NCI-H1694 treated with DMSO at 0.1 percent for 48 hours (cell line): Measurements from ENCODE around the gene TCFL5.
"Not testable (repeated sequence)": the region's sequence is repeated elsewhere in the genome, so short reads cannot be mapped to it uniquely, and the experiment has no call there.

Experiments used
- DNase-seq: peaks from one replicate; lab custom pipeline; 2025; lab: John Stamatoyannopoulos, UW

TCFL5 gene

DNA sequence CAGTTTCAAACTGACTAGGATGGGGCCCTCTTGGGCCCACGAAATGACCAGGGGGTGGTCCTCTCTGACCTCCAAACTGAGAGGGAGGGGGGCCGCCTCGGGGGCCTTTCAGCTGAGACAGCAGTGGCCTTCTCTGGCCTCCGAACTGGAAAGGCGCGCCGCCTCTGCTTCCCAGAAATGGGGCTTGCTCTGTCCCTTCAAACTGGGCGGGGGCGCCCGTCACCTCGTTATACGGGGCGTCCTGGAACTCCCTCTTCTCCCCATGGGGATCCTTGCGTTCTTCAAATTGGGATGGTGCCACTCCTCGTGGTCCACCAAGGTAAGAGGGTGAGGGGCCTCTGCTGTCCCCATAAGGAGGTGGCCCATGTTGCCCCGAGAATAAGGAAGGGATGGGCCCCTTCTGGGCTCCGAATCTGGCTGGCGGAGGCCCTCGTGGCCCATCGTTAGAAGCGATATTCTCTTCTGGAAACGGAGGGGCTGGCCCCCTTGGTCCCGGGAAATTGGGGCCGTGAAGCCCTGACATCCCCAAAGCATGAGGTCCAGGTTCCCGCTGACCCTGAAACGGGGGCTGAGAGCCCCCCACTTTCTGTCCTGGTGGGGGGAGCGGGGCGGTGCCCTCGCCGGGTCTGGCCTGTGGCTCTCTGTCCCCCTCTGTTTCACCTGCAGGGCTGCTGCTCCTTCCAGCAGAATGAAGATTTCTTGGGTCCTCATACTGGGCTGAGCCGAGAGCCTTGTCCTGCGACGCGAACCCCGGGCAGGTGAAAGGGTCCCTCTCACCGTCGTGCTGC, 18.7 kb upstream of the TCFL5 start:
- DNase-seq, result no peak

GRCh38 chr20:62879275-62880146, 17.9 kb upstream of the TCFL5 start:
- no peak for DNase-seq

DNA sequence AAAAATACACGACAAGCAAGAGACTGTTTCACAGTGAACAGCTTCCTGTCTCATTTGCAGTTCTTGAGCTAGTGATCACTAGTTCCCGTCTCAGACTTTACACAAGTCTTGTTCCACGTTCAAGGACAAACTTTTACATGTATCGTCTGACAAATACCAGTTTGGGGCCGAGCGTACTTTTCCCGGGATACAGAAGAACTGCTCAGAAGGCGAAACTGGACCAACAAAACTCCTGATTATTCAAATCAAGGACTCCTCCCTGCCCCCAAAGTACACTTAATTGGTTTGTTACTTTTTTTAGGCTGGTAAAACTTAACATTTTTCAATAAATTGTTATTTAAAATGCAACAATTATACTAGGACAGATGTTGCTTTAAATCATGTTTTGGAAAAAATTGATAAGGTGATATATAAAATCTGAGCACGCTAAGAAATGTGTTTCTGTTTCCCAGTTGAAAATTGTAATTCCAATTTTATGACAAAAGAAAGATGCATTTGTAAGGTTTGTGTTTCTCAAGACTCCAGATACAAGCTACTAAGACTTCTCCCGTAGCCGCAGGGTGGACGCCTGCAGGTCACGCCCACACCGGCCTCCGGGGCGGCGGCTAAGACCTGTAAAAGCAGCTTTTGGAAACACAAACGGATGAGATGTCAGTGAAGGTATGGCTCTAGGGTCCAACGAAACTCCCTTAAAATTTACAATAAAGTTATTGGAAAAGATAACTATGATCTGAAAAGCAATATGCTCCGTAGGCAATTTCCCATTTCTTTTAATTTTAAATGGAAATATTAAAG, 16.8 kb upstream of the TCFL5 start:
- DNase-seq, result no peak

DNA sequence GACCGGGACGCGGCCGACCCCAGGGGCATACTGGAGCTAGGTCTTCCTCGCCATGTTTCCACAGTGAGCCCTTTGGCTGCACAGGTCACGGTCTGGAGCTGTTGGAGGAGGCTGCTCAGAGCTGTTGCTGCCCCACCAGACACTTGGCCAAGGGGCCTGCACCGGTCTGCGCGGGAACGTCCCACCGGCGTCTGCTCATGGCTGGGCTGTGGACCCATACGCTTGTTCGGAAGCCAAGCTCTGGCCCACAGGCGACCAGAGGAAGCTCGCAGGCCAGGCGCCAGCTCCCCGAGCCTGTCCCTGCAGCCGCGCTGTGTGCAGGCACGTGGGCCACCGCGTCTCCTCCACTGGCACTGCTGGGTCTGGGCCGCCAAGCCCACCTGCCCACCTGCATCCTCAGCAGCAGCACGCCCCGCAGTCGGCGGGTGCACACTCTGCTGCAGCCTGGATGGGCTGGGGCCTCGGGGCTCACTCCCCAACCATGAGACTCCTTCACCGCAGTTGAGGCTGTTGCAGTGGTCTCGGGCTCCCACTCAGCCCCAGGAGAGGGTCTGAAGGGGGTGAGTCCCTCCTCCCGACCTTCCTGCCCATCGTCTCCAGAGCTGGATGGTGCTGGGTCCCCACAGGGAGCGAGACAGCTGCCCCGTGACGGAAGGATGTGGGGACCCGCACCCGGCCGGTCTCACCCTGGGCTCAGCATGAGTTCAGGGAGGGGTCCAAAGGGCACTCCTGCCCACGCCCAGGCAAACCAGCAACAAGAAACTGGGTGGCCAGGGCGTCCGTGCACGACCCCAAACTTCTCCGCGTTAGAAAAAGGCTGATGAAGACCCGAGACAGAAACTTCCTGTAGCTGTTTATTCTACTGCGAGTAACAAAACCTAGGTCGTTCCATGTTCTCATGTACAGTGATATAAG, 15.5 kb upstream of the TCFL5 start:
- DNase-seq, result no peak

DNA sequence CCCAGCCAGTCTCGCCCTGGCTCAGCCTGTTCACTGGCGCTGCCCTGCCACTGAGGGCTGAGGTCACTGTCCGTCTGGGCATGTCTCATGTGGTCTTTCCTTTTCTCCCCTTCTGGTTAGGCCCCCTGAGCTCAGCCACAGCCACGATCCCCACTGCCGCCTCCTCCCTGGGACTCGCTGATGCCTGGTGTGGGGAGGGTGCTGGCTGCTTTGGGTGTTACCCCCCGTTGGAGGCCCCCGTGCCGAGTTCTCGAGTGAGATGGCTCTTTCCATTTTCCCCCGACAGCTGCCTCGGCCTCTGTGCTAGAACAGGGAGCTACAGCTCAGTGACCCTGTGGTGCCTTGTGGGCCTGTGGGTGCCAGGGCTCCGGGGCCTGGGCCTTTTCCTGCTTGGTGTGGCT, 14.9 kb upstream of the TCFL5 start:
- no peak for DNase-seq

DNA sequence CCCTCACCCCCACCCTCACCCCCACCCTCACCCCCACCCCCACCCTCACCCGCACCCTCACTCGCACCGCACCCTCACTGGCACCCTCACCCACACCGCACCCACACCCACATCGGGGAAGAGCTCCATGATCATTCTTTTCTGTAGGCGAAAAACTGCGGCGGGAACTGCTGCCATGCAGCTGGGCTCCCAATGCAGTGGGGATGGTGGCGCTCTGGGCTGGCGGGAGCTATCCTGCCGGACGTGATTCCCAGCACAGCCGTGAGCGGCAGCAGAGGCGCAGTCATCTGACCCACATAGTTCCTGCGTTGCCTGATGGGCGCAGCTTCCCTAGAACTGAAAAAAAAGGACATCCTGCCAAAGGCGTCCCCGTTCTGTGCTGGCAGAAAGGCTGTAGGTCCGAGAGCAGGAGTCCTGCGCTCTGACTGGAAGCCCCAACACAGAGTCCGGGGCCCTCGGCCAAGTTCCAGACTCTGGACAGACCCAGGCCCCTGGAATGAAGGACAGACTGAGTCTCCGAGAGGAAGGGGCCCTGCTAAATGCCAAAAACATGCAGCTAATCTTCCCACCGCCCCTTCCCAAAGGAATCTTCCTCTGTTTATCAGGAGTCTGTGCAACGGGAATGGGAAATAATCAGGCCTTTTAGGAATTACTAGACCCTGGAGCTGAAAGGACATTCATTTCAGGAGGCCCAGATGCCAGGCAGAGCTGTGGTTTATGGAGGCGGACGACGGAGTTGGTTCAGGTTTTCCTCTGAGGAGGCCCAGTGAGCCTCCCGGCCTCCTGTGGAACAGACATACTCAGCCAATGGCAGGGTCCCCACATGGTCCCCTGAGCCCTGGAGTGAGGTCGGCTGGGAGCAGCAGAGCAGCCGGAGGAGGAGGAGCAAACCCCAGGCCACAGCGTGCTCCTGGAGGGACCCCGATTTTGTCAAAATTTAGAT, 14.1 kb upstream of the TCFL5 start:
- peak; percentile 28 for DNase-seq

GRCh38 chr20:62874964-62875344, 13.3 kb upstream of the TCFL5 start:
- DNase-seq, result no peak

DNA sequence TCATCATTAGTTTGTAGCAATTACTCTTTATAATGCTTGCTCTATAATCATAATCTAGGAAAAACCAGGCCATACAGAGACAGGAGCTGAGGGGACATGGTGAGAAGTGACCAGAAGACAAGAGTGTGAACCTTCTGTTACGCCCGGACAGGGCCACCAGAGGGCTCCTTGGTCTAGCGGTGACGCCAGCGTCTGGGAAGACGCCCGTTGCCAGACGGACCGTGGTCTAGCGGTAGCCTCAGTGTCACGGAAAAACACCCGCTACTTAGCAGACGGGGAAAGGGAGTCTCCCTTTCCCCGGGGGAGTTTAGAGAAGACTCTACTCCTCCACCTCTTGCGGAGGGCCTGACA, 12.0 kb upstream of the TCFL5 start:
- DNase-seq, result not testable (repeated sequence)

GRCh38 chr20:62873280-62873679, 11.7 kb upstream of the TCFL5 start:
- DNase-seq, result no peak

DNA sequence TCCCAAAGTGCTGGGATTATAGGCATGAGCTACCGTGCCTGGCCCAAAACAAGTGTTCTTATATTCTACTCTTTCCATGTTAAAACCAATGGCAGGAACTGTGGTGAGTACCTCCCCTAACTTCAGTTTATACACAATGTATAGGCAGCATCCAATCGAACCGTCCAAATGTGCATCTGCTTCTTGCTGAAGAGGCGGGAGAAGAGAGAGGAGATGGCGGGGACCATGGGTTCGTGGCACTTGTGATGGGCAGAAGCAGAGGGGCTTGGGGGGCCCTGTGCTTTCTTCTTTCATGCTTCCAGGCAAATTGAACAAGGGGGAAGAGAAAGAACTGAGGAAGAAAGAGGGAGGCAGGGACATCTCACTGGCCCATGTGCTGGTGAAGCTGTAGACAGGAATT, 11.2 kb upstream of the TCFL5 start:
- DNase-seq, result no peak

DNA sequence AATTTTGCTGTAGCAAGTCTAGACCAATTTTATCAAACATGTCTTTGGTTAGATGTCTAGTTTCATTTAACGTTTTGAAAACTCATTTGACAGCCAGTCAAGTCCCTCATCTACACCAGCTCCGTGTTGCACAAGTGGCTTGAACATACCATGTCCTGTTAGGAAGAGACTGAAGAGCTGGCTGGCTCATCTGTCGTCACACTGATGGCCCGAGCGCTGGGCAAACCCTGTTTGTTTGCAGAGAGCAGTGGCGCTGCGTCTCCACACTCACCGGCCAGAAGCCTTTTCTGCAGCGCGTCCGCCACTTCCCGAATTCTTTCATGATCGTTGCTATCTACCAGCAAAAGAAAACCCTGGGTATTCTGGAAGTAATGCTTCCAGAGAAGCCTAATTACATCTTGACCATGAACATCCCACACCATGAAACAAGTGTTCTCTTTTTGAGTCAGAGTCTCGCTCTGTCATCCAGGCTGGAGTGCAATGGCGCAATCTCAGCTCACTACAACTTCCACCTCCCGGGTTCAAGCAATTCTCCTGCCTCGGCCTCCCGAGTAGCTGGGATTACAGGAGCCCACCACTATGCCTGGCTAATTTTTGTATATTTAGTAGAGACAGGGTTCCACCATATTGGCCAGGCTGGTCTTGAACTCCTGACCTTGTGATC, 10.7 kb upstream of the TCFL5 start:
- no peak for DNase-seq

DNA sequence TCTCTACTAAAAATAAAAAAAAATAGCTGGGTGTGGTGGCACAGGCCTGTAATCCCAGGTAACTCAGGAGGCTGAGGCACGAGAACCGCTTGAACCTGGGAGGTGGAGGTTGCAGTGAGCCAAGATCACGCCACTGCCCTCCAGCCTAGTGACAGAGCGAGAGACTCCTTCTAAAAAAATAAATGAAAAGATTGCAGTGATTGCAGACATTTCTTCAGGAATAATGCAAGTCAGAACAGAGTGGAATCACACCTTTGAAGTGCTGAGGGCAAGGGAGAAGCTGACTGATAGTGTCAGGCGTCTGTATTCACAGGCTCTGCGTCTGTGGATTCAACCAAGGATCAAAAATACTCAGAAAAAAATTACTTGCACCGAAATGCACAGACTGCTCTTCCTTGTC, 2.6 kb upstream of the TCFL5 start:
- no peak for DNase-seq

- DNase-seq, result no peak
These were observed 514 bp downstream of the TCFL5 start for GRCh38 chr20:62860924-62861691.

DNA sequence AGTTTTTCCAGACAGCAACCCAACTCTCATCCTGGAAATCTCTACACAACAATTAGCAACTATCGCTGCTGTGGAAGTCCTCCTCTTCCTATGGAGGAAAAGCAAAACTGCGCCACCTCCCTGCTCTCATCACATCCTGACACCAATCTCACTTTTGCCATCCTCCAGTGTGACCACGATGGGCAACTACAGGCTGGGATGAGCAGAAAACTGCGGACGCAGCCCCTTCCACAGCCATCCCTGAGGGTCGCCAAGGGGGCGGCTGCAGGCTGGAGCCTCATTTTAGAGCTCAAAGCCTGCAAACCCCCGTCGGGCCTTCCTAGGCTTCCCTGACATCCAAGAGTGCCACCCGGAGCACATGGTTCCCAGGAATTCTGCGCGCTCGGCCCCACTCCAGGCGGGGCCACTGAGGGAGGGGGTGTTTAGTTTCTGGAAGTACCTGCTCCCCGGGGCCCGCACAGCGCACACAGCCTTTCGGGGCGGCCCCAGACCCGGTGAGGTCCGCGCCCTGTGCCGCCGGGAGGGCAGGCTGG, 1.2 kb downstream of the TCFL5 start:
- DNase-seq, result peak; percentile 16

DNA sequence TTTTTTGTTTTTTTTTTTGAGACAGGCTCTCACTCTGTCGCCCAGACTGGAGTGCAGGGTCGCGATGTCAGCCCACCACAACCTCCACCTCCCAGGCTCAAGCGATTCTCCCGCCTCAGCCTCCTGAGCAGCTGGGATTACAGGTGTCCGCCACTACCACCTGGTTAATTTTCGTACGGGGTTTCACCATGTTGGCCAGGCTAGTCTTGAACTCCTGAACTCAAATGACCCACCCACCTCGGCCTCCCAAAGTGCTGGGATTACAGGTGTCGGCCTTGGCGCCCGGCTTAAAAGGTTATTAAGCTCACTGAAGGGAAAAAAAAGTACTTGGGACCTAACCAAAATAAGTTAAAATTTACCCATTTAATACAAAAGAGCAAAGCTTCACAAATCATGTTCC, 1.9 kb downstream of the TCFL5 start:
- DNase-seq, result no peak

DNA sequence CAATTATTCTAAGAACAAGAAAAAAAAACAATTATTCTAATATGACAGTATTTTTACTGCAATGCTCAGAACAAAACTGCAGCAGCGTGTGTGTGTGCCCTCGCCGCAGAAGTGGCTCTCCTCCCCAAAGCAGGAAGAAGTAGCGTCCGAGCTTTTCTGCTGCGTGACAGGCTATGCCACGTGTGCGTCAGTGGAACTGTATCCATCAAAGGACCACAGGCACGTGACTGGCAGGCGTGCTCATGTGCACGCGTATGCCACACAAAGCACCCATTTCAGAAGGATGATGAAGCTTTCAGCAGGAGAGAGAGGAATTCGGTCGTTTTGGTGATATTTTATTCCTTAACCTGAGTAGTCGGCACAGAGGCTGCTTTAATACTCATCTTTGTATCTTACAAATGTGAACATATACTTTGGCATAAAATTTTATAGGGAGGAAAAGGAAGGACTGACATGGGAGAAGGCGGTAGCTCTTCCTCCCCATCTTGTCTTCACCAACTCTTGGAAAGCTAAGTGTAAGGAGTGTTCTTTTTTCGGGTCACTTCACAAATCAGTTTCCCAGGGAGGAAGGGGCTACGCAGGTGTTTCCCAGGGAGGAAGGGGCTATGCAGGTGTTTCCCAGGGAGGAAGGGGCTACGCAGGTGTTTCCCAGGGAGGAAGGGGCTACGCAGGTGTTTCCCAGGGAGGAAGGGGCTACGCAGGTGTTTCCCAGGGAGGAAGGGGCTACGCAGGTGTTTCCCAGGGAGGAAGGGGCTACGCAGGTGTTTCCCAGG, 3.4 kb downstream of the TCFL5 start:
- no peak for DNase-seq

- no peak for DNase-seq
These were observed 4.5 kb downstream of the TCFL5 start for GRCh38 chr20:62856931-62857619.
